Fibroblast of the aortic adventitia (primary cell): ENCODE data around the gene ABRAXAS1. TPM values are rescaled to one million over a fixed set of nuclear protein-coding genes. Genes with fewer than 3 reads are reported as not detected.
"Not testable (repeated sequence)": the region's sequence is repeated elsewhere in the genome, so short reads cannot be mapped to it uniquely, and the experiment has no call there.

Experiments used
- DNase-seq: peaks from one replicate; pipeline ENCODE4 v3.0.0-alpha.2; 2010; ENCODE audit warnings: low read depth
- H3K4me3 ChIP-seq: 2 replicates; pipeline ENCODE4 v1.5.1; 2011; ENCODE audit warnings: low read depth, mild to moderate bottlenecking, control low read depth, low read length, moderate library complexity
- CTCF ChIP-seq: IDR thresholded peaks from 2 replicates; pipeline ENCODE4 v1.5.1; 2011; ENCODE audit warnings: mild to moderate bottlenecking, low read length, control low read depth, inconsistent platforms; ENCODE audit not compliant: insufficient read depth
- total RNA-seq: library from RNA; depleted of rRNA; stranded (reverse); fragments of >200 nt; gene quantifications from 2 replicates; pipeline ENCODE4 v1.2.3, GENCODE V29; 2012; ENCODE audit warnings: low replicate concordance

The ABRAXAS1 gene
- 14.8 and 27.3 TPM in 2 replicates for total RNA-seq

- peak; percentile 8 for TF ChIP-seq CTCF
- peak; percentile 84 for DNase-seq
- H3K4me3 ChIP-seq: peak within 1 kb of the TSS; percentile 86
These were observed at the start of gene ABRAXAS1 for GRCh38 chr4:83484500-83485461. ABRAXAS1 (minus strand) TSS chr4:83485100; CDS start chr4:83485072, 28 bp downstream.

- no peak overlapping the region for H3K4me3 ChIP-seq
- DNase-seq: no peak
- no peak for TF ChIP-seq CTCF
These were observed 42.8 kb upstream of the ABRAXAS1 start for GRCh38 chr4:83527671-83528070.

GRCh38 chr4:83522239-83522638 is 37.3 kb upstream of the ABRAXAS1 start:
- no peak overlapping the region for H3K4me3 ChIP-seq
- no peak for TF ChIP-seq CTCF
- no peak for DNase-seq

GRCh38 chr4:83516042-83516772 is 31.3 kb upstream of the ABRAXAS1 start:
- no peak for TF ChIP-seq CTCF
- no peak overlapping the region for H3K4me3 ChIP-seq
- peak; percentile 93 for DNase-seq

- no peak overlapping the region for H3K4me3 ChIP-seq
- no peak for TF ChIP-seq CTCF
- DNase-seq: no peak
These were observed 25.5 kb upstream of the ABRAXAS1 start for GRCh38 chr4:83510442-83510841.

- DNase-seq: peak; percentile 79
- TF ChIP-seq CTCF: peak; percentile 62
- H3K4me3 ChIP-seq: not testable (repeated sequence)
These were observed 24.3 kb upstream of the ABRAXAS1 start for GRCh38 chr4:83509156-83509585.
